Right renal cortex interstitium (tissue), 3 donors: ENCODE results near the gene PDCD1. TPM values are rescaled to one million over a fixed set of nuclear protein-coding genes. Genes with fewer than 3 reads are reported as not detected.
"Not testable (repeated sequence)": the region's sequence is repeated elsewhere in the genome, so short reads cannot be mapped to it uniquely, and the experiment has no call there.

Source experiments
- DNase-seq, 3 donors: peaks; one replicate each; pipeline ENCODE4 v3.0.0-alpha.2; 2013; ENCODE audit warnings: low read depth in 3 of 3, low spot score in 2 of 3
- polyA plus RNA-seq, 3 donors: library from polyadenylated mRNA; unstranded; fragments of 120-200 nt; gene quantifications; one replicate each; pipeline ENCODE4 v1.2.1, GENCODE V29; 2013; ENCODE audit not compliant: insufficient read length in 3 of 3

PDCD1 gene
- polyA plus RNA-seq, 3 donors: 0.15 TPM; not detected in 2

- no peak for DNase-seq
These were observed 17.3 kb downstream of the PDCD1 start for GRCh38 chr2:241841181-241842066.

GRCh38 chr2:241837197-241837965 is 21.3 kb downstream of the PDCD1 start:
- DNase-seq: no peak

- DNase-seq: no peak
These were observed 22.4 kb downstream of the PDCD1 start for GRCh38 chr2:241836292-241836691.

- DNase-seq: no peak
These were observed 23.1 kb downstream of the PDCD1 start for GRCh38 chr2:241835611-241836010.

GRCh38 chr2:241834527-241835210 is 24.0 kb downstream of the PDCD1 start:
- DNase-seq: no peak

GRCh38 chr2:241833756-241834526 is 24.8 kb downstream of the PDCD1 start:
- DNase-seq: not testable (repeated sequence)

- no peak for DNase-seq
These were observed 25.5 kb downstream of the PDCD1 start for GRCh38 chr2:241833101-241833663.

GRCh38 chr2:241827394-241827793 is 31.3 kb downstream of the PDCD1 start:
- DNase-seq: no peak

- DNase-seq: not testable (repeated sequence)
These were observed 34.9 kb downstream of the PDCD1 start for GRCh38 chr2:241823531-241824437.

- no peak for DNase-seq
These were observed 36.5 kb downstream of the PDCD1 start for GRCh38 chr2:241822264-241822623.

- no peak for DNase-seq
These were observed 37.0 kb downstream of the PDCD1 start for GRCh38 chr2:241821460-241822263.

GRCh38 chr2:241820625-241821384 is 37.9 kb downstream of the PDCD1 start:
- DNase-seq: no peak

- not testable (repeated sequence) for DNase-seq
These were observed 38.6 kb downstream of the PDCD1 start for GRCh38 chr2:241819947-241820624.

- no peak for DNase-seq
These were observed 39.8 kb downstream of the PDCD1 start for GRCh38 chr2:241818943-241819270.

- no peak for DNase-seq
These were observed 40.3 kb downstream of the PDCD1 start for GRCh38 chr2:241818229-241818942.

GRCh38 chr2:241817821-241818215 is 40.9 kb downstream of the PDCD1 start:
- DNase-seq: not testable (repeated sequence)
